H9 (cell line): ENCODE measurements around the gene PRDM11. TPM values are rescaled to one million over a fixed set of nuclear protein-coding genes. Genes with fewer than 3 reads are reported as not detected.

Source experiments
- DNase-seq: peaks from one replicate; pipeline ENCODE4 v3.0.0-alpha.2; 2017
- H2AFZ ChIP-seq: one replicate; pipeline ENCODE4 v1.6.1; 2013; ENCODE audit warnings: mild to moderate bottlenecking, low read length, control low read depth, moderate library complexity
- H2AK5ac ChIP-seq: 2 replicates; pipeline ENCODE4 v1.6.1; 2013; ENCODE audit warnings: low read length, control low read depth, mixed read lengths; ENCODE audit not compliant: insufficient read length
- H2BK120ac ChIP-seq: one replicate; pipeline ENCODE4 v1.6.1; 2013; ENCODE audit warnings: low read depth, mild to moderate bottlenecking, low read length, control low read depth, inconsistent platforms; ENCODE audit not compliant: poor library complexity, severe bottlenecking
- H2BK12ac ChIP-seq: 2 replicates; pipeline ENCODE4 v1.6.1; 2013; ENCODE audit warnings: low read length, control low read depth, mixed read lengths, low read depth; ENCODE audit not compliant: insufficient read length
- H2BK15ac ChIP-seq: 2 replicates; pipeline ENCODE4 v1.6.1; 2013; ENCODE audit warnings: low read depth, low read length, control low read depth
- H2BK20ac ChIP-seq: one replicate; pipeline ENCODE4 v1.6.1; 2013; ENCODE audit warnings: low read depth, mild to moderate bottlenecking, low read length, control low read depth, inconsistent platforms; ENCODE audit not compliant: poor library complexity, severe bottlenecking
- H2BK5ac ChIP-seq: 2 replicates; pipeline ENCODE4 v1.6.1; 2013; ENCODE audit warnings: low read length, control low read depth, mixed read lengths; ENCODE audit not compliant: insufficient read length
- H3K14ac ChIP-seq: 2 replicates; pipeline ENCODE4 v1.6.1; 2013; ENCODE audit warnings: low read length, control low read depth; ENCODE audit not compliant: insufficient read depth
- H3K18ac ChIP-seq: 2 replicates; pipeline ENCODE4 v1.6.1; 2013; ENCODE audit warnings: low read depth, mild to moderate bottlenecking, mixed read lengths, low read length, control low read depth; ENCODE audit not compliant: insufficient read length
- H3K23ac ChIP-seq: 2 replicates; pipeline ENCODE4 v1.6.1; 2013; ENCODE audit warnings: low read length, control low read depth, mixed read lengths, low read depth; ENCODE audit not compliant: insufficient read length
- H3K23me2 ChIP-seq: 2 replicates; pipeline ENCODE4 v1.6.1; 2013; ENCODE audit warnings: low read depth, mild to moderate bottlenecking, mixed read lengths, low read length, control low read depth; ENCODE audit not compliant: insufficient read length, poor library complexity, severe bottlenecking
- H3K27ac ChIP-seq: 2 replicates; pipeline ENCODE4 v1.5.1; 2013; ENCODE audit warnings: low read length, control low read depth, mixed read lengths, low read depth; ENCODE audit not compliant: insufficient read length
- H3K27me3 ChIP-seq: 2 replicates; pipeline ENCODE4 v1.6.1; 2013; ENCODE audit warnings: low read length, control low read depth, inconsistent platforms; ENCODE audit not compliant: insufficient read depth
- H3K4ac ChIP-seq: 2 replicates; pipeline ENCODE4 v1.6.1; 2013; ENCODE audit warnings: low read depth, mild to moderate bottlenecking, control low read depth, inconsistent platforms, low read length, moderate library complexity
- H3K4me1 ChIP-seq: 2 replicates; pipeline ENCODE4 v1.6.1; 2013; ENCODE audit warnings: low read length, control low read depth, inconsistent platforms; ENCODE audit not compliant: insufficient read depth
- H3K4me2 ChIP-seq: 2 replicates; pipeline ENCODE4 v1.6.1; 2013; ENCODE audit warnings: low read length, control low read depth, mixed read lengths; ENCODE audit not compliant: insufficient read length, insufficient read depth
- H3K56ac ChIP-seq: 2 replicates; pipeline ENCODE4 v1.6.1; 2013; ENCODE audit warnings: low read depth, mild to moderate bottlenecking, mixed read lengths, low read length, control low read depth; ENCODE audit not compliant: insufficient read length
- H3K79me1 ChIP-seq: 2 replicates; pipeline ENCODE4 v1.6.1; 2013; ENCODE audit warnings: low read depth, mild to moderate bottlenecking, moderate library complexity, low read length, control low read depth, inconsistent platforms; ENCODE audit not compliant: insufficient read depth, poor library complexity, severe bottlenecking
- H3K79me2 ChIP-seq: 2 replicates; pipeline ENCODE4 v1.6.1; 2013; ENCODE audit warnings: low read length, control low read depth, inconsistent platforms; ENCODE audit not compliant: insufficient read depth
- H3K9ac ChIP-seq: 2 replicates; pipeline ENCODE4 v1.6.1; 2013; ENCODE audit warnings: low read length, control low read depth, mixed read lengths; ENCODE audit not compliant: insufficient read length; ENCODE audit errors: extremely low read depth
- H3K9me3 ChIP-seq: one replicate; pipeline ENCODE4 v1.6.1; 2013; ENCODE audit warnings: low read depth, low read length, inconsistent platforms; ENCODE audit not compliant: control insufficient read depth
- H3T11ph ChIP-seq: one replicate; pipeline ENCODE4 v1.6.1; 2013; ENCODE audit warnings: mild to moderate bottlenecking, low read length, control low read depth, inconsistent platforms
- H4K20me1 ChIP-seq: one replicate; pipeline ENCODE4 v1.6.1; 2013; ENCODE audit not compliant: control insufficient read depth, insufficient read length, insufficient read depth
- H4K5ac ChIP-seq: 2 replicates; pipeline ENCODE4 v1.6.1; 2013; ENCODE audit warnings: low read depth, mild to moderate bottlenecking, mixed read lengths, low read length, control low read depth; ENCODE audit not compliant: insufficient read length
- H4K8ac ChIP-seq: replicated peaks from 2 replicates; pipeline ENCODE4 v1.6.1; 2013; ENCODE audit warnings: low read length, control low read depth, mixed read lengths, low read depth; ENCODE audit not compliant: insufficient read length
- H4K91ac ChIP-seq: 2 replicates; pipeline ENCODE4 v1.6.1; 2013; ENCODE audit warnings: low read depth, mild to moderate bottlenecking, moderate library complexity, mixed read lengths, low read length, control low read depth; ENCODE audit not compliant: insufficient read length
- H3K27ac Mint-ChIP-seq, 3 experiments: 2 replicates in 2 of 3; 3 replicates in 1 of 3; pipeline ENCODE4 v1.8.0; 2020 to 2021; ENCODE audit warnings: mixed read lengths in 3 of 3, mild to moderate bottlenecking in 1 of 3, moderate library complexity in 1 of 3
- H3K27me3 Mint-ChIP-seq: 2 replicates; pipeline ENCODE4 v1.8.0; 2021; ENCODE audit warnings: low read depth, mild to moderate bottlenecking, moderate library complexity, mixed read lengths
- H3K36me3 Mint-ChIP-seq, 3 experiments: 2 replicates in 2 of 3; 3 replicates in 1 of 3; pipeline ENCODE4 v1.8.0; 2020 to 2021; ENCODE audit warnings: low read depth in 3 of 3, mixed read lengths in 3 of 3; ENCODE audit not compliant: insufficient read depth in 1 of 3
- H3K4me1 Mint-ChIP-seq, 2 experiments: 2 replicates each; pipeline ENCODE4 v1.8.0; 2020; ENCODE audit warnings: mixed read lengths in 2 of 2
- H3K4me3 Mint-ChIP-seq, 2 experiments: 2 replicates in 1 of 2; 3 replicates in 1 of 2; pipeline ENCODE4 v1.8.0; 2020 to 2021; ENCODE audit warnings: mild to moderate bottlenecking in 2 of 2, mixed read lengths in 2 of 2, moderate library complexity in 1 of 2
- H3K9me3 Mint-ChIP-seq, 2 experiments: 2 replicates in 1 of 2; 3 replicates in 1 of 2; pipeline ENCODE4 v1.8.0; 2020; ENCODE audit warnings: mild to moderate bottlenecking in 2 of 2, mixed read lengths in 2 of 2, moderate library complexity in 1 of 2
- CTCF ChIP-seq: fragments of 200-600 bp; sonication (generic); conservative IDR thresholded peaks from 3 replicates; pipeline ENCODE4 v1.8.0; 2021; ENCODE audit warnings: antibody characterized with exemption, mild to moderate bottlenecking
- WGBS: extraction: QIAGEN DNeasy Blood & Tissue Kit; methylation state at CpG from one replicate; pipeline ENCODE4 v1.1.7; 2013; ENCODE audit warnings: missing lambda C conversion rate, low lambda C conversion rate, mixed read lengths; ENCODE audit not compliant: insufficient read length; ENCODE audit errors: extremely low coverage; 5-methylcytosine and 5-hydroxymethylcytosine counted together
- total RNA-seq: library from RNA; stranded (reverse); gene quantifications from 2 replicates; pipeline ENCODE4 v1.2.1, GENCODE V29; 2021

The PRDM11 gene
- total RNA-seq, 1 experiment from 2014 or later: 11.5 TPM

GRCh38 chr11:45166604-45166897, 20.1 kb downstream of the PRDM11 start:
- peaks cover 3 to 5% of the 10 kb centered on the region in 2 experiments; a peak in 2 of 4 replicates for H3K4me1 Mint-ChIP-seq
- no peak for DNase-seq
- H2BK20ac ChIP-seq: no peak overlapping the region
- H3K4me3 Mint-ChIP-seq: no peak overlapping the region
- no peak overlapping the region for H3K23ac ChIP-seq
- peaks cover 2% of the 10 kb centered on the region; the same call in 1 of the 2 replicates for H3K79me2 ChIP-seq
- no peak overlapping the region for H4K5ac ChIP-seq
- H3K23me2 ChIP-seq: no peaks in the 10 kb centered on the region
- H3K56ac ChIP-seq: no peak overlapping the region
- H3K36me3 Mint-ChIP-seq: no peaks in the 10 kb centered on the region
- no peak overlapping the region for H3K27ac Mint-ChIP-seq
- H3K4ac ChIP-seq: no peak overlapping the region
- no peaks in the 10 kb centered on the region for H3K79me1 ChIP-seq
- no peak overlapping the region for H2AFZ ChIP-seq
- H2BK120ac ChIP-seq: no peak overlapping the region
- H3K27ac ChIP-seq: no peak overlapping the region
- no peak overlapping the region for H2BK5ac ChIP-seq
- no peaks in the 10 kb centered on the region for H3K9me3 Mint-ChIP-seq
- no peak overlapping the region for H3T11ph ChIP-seq
- no peak for TF ChIP-seq CTCF
- no peak overlapping the region for H4K91ac ChIP-seq
- no peak overlapping the region for H3K4me2 ChIP-seq
- no peaks in the 10 kb centered on the region; the same call in 1 of the 2 replicates for H3K27me3 Mint-ChIP-seq
- no peaks in the 10 kb centered on the region for H4K20me1 ChIP-seq
- no peaks in the 10 kb centered on the region for H3K4me1 ChIP-seq
- H3K27me3 ChIP-seq: no peaks in the 10 kb centered on the region
- H3K9me3 ChIP-seq: no peaks in the 10 kb centered on the region
- no CpG with 5 or more reads among the region's 4 CpGs for WGBS
- no peak overlapping the region for H2BK15ac ChIP-seq
- H4K8ac ChIP-seq: no peak overlapping the region
- no peak overlapping the region for H3K14ac ChIP-seq
- H2BK12ac ChIP-seq: no peak overlapping the region
- no peak overlapping the region for H3K18ac ChIP-seq
- H2AK5ac ChIP-seq: no peak overlapping the region
- H3K9ac ChIP-seq: no peak overlapping the region
